ENCODE measurements around the gene ERMARD.

The ERMARD gene

GRCh38 chr6:169802790-169803189 is 51.4 kb downstream of the ERMARD start:
- no peak for DNase-seq (ENCODE audit: low spot score)

- no peak for DNase-seq (ENCODE audit: low spot score)
These were observed 51.9 kb downstream of the ERMARD start for GRCh38 chr6:169803271-169803811.

- no peak for DNase-seq (ENCODE audit: low spot score)
These were observed 52.5 kb downstream of the ERMARD start for GRCh38 chr6:169803816-169804340.

DNA sequence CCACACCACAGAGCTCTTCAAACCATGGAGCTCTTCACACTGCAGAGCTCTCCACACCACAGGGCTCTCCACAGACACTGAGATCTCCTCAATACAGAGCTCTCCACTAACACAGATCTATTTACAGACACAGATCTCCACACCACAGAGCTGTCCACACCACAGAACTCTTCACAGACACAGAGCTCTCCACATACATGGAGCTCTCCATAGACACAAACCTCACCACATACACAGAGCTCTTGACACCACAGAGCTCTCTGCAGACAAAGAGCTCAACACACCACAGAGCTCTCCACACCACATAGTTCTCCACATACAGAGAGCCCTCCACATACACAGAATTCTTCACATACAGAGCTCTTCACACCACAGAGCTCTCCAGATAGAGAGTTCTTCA is 53.0 kb downstream of the ERMARD start:
- DNase-seq (ENCODE audit: low spot score) = no peak

- DNase-seq (ENCODE audit: low spot score) = no peak
These were observed 53.9 kb downstream of the ERMARD start for GRCh38 chr6:169805242-169805838.

DNA sequence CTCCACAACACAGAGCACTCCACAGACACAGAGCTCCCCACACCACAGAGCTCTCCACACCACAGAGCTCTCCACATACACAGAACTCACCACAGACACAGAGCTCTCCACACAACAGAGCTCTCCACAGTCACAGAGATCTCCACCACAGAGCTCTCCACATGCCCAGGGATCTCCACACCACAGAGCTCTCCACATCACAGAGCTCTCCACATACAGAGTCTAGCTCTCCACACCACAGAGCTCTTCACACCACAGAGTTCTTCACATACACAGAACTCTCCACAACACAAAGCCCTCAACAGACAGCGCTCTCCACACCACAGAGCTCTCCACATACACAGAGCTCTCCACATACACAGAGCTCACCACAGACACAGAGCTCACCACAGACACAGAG is 55.3 kb downstream of the ERMARD start:
- DNase-seq (ENCODE audit: low spot score) = no peak

DNA sequence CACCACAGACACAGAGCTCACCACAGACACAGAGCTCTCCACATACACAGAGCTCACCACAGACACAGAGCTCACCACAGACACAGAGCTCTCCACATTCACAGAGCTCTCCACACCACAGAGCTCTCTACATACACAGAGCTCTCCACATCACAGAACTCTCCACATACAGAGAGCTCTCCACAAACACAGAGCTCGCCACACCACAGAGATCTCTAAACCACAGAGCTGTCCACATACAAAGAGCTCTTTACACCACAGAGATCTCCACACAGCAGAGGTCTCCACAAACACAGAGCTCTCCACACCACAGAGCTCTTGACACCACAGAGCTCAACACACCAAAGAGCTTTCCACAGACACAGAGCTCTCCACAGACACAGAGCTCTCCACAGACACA is 55.8 kb downstream of the ERMARD start:
- no peak for DNase-seq (ENCODE audit: low spot score)

- no peak for DNase-seq (ENCODE audit: low spot score)
These were observed 56.5 kb downstream of the ERMARD start for GRCh38 chr6:169807699-169808607.

DNA sequence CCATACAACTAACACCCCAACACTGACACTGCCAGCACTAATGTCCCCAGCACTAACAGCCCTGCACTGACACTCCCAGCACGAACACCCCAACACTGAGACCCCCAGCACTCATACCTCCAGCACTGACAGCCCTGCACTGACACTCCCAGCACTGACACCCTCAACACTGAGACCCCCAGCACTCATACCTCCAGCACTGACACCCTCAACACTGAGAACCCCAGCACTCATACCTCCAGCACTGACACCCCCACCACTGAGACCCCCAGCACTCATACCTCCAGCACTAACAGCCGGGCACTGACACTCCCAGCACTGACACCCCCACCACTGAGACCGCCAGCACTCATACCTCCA is 57.2 kb downstream of the ERMARD start:
- no peak for DNase-seq (ENCODE audit: low spot score)

DNA sequence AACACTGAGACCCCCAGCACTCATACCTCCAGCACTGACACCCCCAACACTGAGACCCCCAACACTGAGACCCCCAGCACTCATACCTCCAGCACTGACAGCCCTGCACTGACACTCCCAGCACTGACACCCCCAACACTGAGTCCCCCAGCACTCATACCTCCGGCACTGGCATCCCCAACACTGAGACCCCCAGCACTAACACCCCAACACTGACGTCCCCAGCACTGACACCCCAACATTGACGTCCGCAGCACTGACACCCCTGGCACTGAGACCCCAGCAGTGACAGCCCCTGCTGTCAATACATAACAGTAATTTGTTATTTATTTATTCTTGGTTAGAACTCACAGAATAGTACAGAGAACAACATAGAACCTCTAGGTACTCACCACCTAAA is 58.0 kb downstream of the ERMARD start:
- DNase-seq (ENCODE audit: low spot score) = no peak

DNA sequence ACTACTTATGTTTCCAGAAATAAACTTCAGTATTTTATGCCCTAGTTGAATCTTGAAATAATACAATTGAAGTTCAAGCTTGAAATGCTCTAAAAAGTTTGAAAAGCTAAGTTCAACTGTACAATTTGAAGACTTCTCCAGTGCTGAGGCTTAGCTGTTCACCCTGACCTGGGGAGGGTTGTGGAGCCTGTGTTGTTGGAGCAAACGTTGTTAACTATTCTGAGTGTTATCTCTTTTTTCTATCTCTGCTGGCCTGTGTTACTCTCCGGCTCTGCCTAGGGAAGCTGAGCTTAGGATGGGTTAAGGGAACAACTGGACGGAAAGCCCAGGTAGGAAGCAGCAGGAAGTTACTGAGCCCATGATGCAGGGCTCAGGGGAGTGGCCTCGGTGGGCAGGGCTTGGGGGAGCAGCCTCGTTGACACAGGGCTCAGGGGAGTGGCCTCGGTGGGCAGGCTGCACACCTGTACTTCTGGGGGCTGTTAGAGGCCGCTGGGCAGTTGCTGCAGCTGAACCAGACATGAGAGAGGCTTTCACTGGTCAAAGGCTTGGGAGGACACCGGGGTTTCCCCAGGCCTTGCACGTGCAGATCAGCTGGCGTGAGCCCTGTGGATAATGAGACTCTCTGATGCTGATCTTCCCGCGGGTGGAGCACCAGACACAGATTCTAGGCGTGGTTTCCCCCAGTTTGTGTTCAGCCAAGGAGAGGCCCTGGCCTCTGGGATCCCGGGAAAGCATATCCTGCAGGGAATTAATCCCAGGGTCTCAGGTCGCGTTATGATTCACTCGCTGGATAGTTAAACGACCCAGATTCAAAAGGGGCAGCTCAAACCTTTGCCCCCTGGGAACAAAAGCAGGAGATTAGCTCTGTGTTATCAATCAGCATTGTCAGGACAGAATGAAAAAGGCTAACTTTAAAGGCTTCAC is 58.9 kb downstream of the ERMARD start:
- no peak for DNase-seq (ENCODE audit: low spot score)

GRCh38 chr6:169811072-169811471 is 59.6 kb downstream of the ERMARD start:
- no peak for DNase-seq (ENCODE audit: low spot score)

GRCh38 chr6:169811521-169812256 is 60.3 kb downstream of the ERMARD start:
- no peak for DNase-seq (ENCODE audit: low spot score)

GRCh38 chr6:169812257-169812644 is 60.8 kb downstream of the ERMARD start:
- no peak for DNase-seq (ENCODE audit: low spot score)

- DNase-seq (ENCODE audit: low spot score) = no peak
These were observed 62.5 kb downstream of the ERMARD start for GRCh38 chr6:169813969-169814368.

GRCh38 chr6:169816054-169816453 is 64.6 kb downstream of the ERMARD start:
- DNase-seq (ENCODE audit: low spot score) = no peak

DNA sequence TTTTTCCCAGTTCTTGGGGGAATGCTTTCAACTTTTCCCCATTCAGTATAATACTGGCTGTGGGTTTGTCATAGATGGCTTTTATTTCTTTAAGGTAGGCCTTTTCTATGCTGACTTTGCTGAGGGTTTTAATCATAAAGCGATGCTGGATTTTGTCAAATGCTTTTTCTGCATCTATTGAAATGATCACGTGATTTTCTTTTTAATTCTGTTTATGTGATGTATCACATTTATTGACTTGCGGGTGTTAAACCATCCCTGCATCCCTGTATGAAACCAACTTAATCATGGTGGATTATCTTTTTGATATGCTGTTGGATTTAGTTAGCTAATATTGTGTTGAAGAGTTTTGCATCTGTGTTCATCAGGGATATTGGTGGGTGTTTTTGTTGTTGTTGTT is 65.6 kb downstream of the ERMARD start:
- no peak for DNase-seq (ENCODE audit: low spot score)

- no peak for DNase-seq (ENCODE audit: low spot score)
These were observed 68.9 kb downstream of the ERMARD start for GRCh38 chr6:169820358-169820757.

GRCh38 chr6:169824021-169824420 is 72.6 kb downstream of the ERMARD start:
- DNase-seq (ENCODE audit: low spot score) = no peak

DNA sequence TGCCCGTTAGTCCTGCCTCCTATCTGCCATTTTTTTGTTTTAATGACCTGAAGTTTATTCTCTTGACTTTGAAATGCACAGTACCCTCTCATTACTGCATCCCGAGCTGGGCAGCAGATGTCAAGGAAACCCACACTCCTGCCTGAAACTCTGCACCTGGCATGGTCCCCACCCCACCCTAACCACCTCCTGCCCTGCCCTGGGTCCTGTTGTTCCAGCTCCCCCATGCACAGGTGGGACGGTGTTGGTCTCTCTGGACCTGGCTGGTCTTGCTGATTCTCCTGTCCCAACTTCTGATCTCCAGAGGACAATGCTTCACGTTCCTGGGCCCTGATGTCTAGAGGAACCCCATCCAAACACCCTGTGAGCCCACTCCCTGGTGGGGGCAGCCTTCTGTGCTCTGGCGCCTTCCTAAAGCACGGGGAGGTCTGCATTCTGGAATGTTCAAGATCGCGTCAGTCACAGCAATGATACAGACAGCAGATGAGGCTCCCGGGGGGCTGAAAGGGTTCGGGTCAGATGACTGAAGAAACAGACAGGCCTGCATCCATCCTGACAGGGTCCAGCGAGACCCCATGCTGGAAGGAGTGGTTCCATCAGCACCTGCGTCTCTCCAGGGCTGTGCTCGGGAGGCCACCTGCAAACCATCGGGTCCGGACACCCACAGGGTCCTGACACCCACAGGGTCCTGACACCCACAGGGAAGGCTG is 73.6 kb downstream of the ERMARD start:
- DNase-seq (ENCODE audit: low spot score) = no peak
